Measurements from ENCODE around the gene COL13A1.

The COL13A1 gene

GRCh38 chr10:69973678-69974077 is 172.0 kb downstream of the COL13A1 start:
- DNase-seq (ENCODE audit: low read depth): no peak
- H3K4me3 ChIP-seq (ENCODE audit: low read length): no peak overlapping the region
- TF ChIP-seq CTCF (conservative IDR thresholded peaks at IDR 0.05; ENCODE audit: low read depth, low read length): no peak

- TF ChIP-seq CTCF (conservative IDR thresholded peaks at IDR 0.05; ENCODE audit: low read depth, low read length): no peak
- no peak overlapping the region for H3K4me3 ChIP-seq (ENCODE audit: low read length)
- DNase-seq (ENCODE audit: low read depth): no peak
These were observed 172.9 kb downstream of the COL13A1 start for GRCh38 chr10:69974551-69975155.

DNA sequence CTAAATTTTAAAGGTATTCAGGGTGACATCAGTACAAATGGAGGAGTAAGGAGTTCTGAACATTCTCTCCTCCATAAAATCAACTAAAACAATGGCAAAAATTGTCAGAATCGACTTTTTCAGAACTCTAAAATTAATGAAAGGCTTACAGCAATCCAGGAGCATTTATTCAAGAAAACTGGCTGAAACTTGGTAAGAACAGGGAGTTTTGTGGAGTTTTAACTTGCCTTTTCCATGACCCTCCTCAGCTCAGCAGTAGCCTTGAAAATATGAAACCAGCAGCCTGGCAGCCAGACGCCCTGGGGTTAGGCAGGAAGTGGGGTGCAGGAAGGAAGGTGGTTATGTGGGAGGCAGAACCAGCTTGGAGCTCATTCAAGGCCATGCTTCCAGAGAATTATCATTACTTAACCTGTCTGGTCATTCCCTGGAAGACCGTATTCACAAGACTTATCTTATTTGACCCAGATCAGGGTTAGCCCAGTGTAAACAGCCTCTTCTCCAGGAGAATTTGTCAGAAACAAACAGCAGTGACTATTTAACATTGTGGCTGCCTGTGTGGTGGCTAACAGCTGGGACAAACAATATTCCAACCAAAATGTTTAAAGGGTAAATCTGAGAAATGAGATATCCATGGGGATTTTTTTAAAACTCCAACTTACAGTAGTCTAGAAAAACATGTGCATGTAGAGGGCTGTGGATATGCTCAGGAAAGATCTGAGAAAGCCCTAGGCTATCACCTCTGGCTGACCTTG is 175.3 kb downstream of the COL13A1 start:
- no peak for TF ChIP-seq CTCF (conservative IDR thresholded peaks at IDR 0.05; ENCODE audit: low read depth, low read length)
- no peak overlapping the region for H3K4me3 ChIP-seq (ENCODE audit: low read length)
- DNase-seq (ENCODE audit: low read depth): no peak

GRCh38 chr10:69979174-69979573 is 177.5 kb downstream of the COL13A1 start:
- no peak for DNase-seq (ENCODE audit: low read depth)
- no peak overlapping the region for H3K4me3 ChIP-seq (ENCODE audit: low read length)
- no peak for TF ChIP-seq CTCF (conservative IDR thresholded peaks at IDR 0.05; ENCODE audit: low read depth, low read length)

- TF ChIP-seq CTCF (conservative IDR thresholded peaks at IDR 0.05; ENCODE audit: low read depth, low read length): no peak
- no peak overlapping the region for H3K4me3 ChIP-seq (ENCODE audit: low read length)
- DNase-seq (ENCODE audit: low read depth): no peak
These were observed 179.0 kb downstream of the COL13A1 start for GRCh38 chr10:69980672-69981071.

GRCh38 chr10:69988094-69988493 is 186.4 kb downstream of the COL13A1 start:
- TF ChIP-seq CTCF (conservative IDR thresholded peaks at IDR 0.05; ENCODE audit: low read depth, low read length): no peak
- H3K4me3 ChIP-seq (ENCODE audit: low read length): no peak overlapping the region
- DNase-seq (ENCODE audit: low read depth): no peak

GRCh38 chr10:69991151-69991550 is 189.4 kb downstream of the COL13A1 start:
- no peak for TF ChIP-seq CTCF (conservative IDR thresholded peaks at IDR 0.05; ENCODE audit: low read depth, low read length)
- H3K4me3 ChIP-seq (ENCODE audit: low read length): no peak overlapping the region
- no peak for DNase-seq (ENCODE audit: low read depth)

All from retinal pigment epithelial cell (primary cell).